Activated naive CD8-positive, alpha-beta T cell treated with anti-CD3 and anti-CD28 coated beads for 36 hours (primary cell): ENCODE results near the gene RBM25. TPM values are rescaled to one million over a fixed set of nuclear protein-coding genes. Genes with fewer than 3 reads are reported as not detected.
"Not testable (repeated sequence)": the region's sequence is repeated elsewhere in the genome, so short reads cannot be mapped to it uniquely, and the experiment has no call there.

Experiments used
- DNase-seq: peaks from one replicate; pipeline ENCODE4 v3.0.0; 2021
- H3K27ac Mint-ChIP-seq: one replicate; pipeline ENCODE4 v1.8.0; 2022; ENCODE audit warnings: mild to moderate bottlenecking, moderate library complexity, mixed read lengths
- H3K27me3 Mint-ChIP-seq: one replicate; pipeline ENCODE4 v1.8.0; 2022; ENCODE audit warnings: mild to moderate bottlenecking, mixed read lengths
- H3K36me3 Mint-ChIP-seq: one replicate; pipeline ENCODE4 v1.8.0; 2021; ENCODE audit warnings: mild to moderate bottlenecking, mixed read lengths
- H3K4me1 Mint-ChIP-seq: one replicate; pipeline ENCODE4 v1.8.0; 2021; ENCODE audit warnings: mixed read lengths
- H3K4me3 Mint-ChIP-seq: one replicate; pipeline ENCODE4 v1.8.0; 2022; ENCODE audit warnings: mild to moderate bottlenecking, moderate library complexity, mixed read lengths
- H3K9me3 Mint-ChIP-seq: one replicate; pipeline ENCODE4 v1.8.0; 2022; ENCODE audit warnings: mixed read lengths
- total RNA-seq, 2 experiments: library from RNA; stranded (reverse); gene quantifications; one replicate each; pipeline ENCODE4 v1.2.3, GENCODE V29; 2021

Gene RBM25
- total RNA-seq = 100 to 1,000 TPM; 102 to 108 TPM

- peak; percentile 95 for DNase-seq
- Mint-ChIP-seq H3K4me1 (peaks cover 28% of the 10 kb centered on the region), H3K27ac (no peak within 1 kb of the TSS), H3K9me3 (no peaks in the 10 kb centered on the region), H3K4me3 (no peak within 1 kb of the TSS), H3K36me3 (peaks cover 29% of the 10 kb centered on the region), H3K27me3 (no peaks in the 10 kb centered on the region)
Observed at GRCh38 chr14:73058224-73058921, at the start of gene RBM25. Gene RBM25 (plus strand): TSS chr14:73058534. CDS start chr14:73071642, 13,108 bp downstream.

DNA sequence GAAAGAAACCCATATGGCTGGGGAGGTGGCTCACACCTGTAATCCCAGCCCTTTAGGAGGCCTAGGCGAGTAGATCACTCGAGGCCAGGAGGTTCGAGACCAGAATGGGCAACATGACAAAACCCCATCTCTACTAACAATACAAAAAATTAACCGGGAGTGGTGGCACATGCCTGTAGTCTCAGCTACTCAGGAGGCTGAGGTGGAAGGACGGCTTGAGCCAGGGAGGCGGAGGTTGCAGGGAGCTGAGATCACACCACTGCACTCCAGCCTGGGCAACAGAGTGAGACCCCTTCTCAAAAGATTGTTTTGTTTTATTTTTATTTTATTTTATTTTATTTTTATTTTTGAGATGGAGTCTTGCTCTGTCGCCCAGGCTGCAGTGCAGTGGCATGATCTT is 47.1 kb upstream of the RBM25 start:
- not testable (repeated sequence) for H3K4me3 Mint-ChIP-seq
- H3K4me1 Mint-ChIP-seq = peaks cover 19% of the 10 kb centered on the region

DNA sequence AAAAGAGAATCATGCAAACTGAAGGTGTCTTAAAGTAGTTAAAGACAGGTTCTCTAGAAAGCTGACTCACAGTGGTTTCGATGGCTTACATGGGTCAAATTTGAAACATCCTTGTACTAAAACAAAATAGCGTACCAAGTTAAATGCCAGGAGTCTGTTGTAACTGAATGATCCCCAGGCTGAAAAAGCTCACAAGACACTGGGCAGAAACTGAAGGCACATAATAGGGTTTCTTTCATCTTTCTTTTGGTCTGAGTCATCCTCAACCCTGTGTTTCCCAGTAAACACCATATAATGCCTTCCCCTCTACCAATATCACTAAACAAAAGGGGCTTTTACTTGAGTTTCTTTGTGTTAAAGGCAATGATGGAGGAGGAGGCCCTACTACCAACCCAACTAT is 44.2 kb upstream of the RBM25 start:
- Mint-ChIP-seq H3K4me3 (no peak overlapping the region), H3K9me3 (no peaks in the 10 kb centered on the region), H3K27ac (no peak overlapping the region), H3K36me3 (peaks cover 21% of the 10 kb centered on the region), H3K27me3 (no peaks in the 10 kb centered on the region), H3K4me1 (peaks cover 21% of the 10 kb centered on the region)
- no peak for DNase-seq

More for the DNA sequence above, 47.1 kb upstream of the RBM25 start:
- not testable (repeated sequence) for H3K9me3 Mint-ChIP-seq, H3K27me3 Mint-ChIP-seq, DNase-seq, H3K27ac Mint-ChIP-seq
- H3K36me3 Mint-ChIP-seq = peaks cover 18% of the 10 kb centered on the region

- peaks cover 15% of the 10 kb centered on the region for H3K36me3 Mint-ChIP-seq
- H3K27me3 Mint-ChIP-seq, DNase-seq, H3K9me3 Mint-ChIP-seq, H3K4me3 Mint-ChIP-seq, H3K27ac Mint-ChIP-seq: not testable (repeated sequence)
- H3K4me1 Mint-ChIP-seq = peaks cover 21% of the 10 kb centered on the region
Observed at GRCh38 chr14:73015552-73015951, 42.8 kb upstream of the RBM25 start.

- H3K27me3 Mint-ChIP-seq, DNase-seq, H3K27ac Mint-ChIP-seq, H3K4me3 Mint-ChIP-seq, H3K9me3 Mint-ChIP-seq: not testable (repeated sequence)
- Mint-ChIP-seq H3K36me3 (peaks cover 15% of the 10 kb centered on the region), H3K4me1 (peaks cover 21% of the 10 kb centered on the region)
Observed at GRCh38 chr14:73016011-73016410, 42.3 kb upstream of the RBM25 start.

- Mint-ChIP-seq H3K9me3 (no peaks in the 10 kb centered on the region), H3K4me3 (no peak overlapping the region), H3K4me1 (peaks cover 22% of the 10 kb centered on the region), H3K36me3 (peaks cover 19% of the 10 kb centered on the region), H3K27me3 (no peaks in the 10 kb centered on the region), H3K27ac (no peak overlapping the region)
- DNase-seq = no peak
Observed at GRCh38 chr14:73022051-73022450, 36.3 kb upstream of the RBM25 start.

DNA sequence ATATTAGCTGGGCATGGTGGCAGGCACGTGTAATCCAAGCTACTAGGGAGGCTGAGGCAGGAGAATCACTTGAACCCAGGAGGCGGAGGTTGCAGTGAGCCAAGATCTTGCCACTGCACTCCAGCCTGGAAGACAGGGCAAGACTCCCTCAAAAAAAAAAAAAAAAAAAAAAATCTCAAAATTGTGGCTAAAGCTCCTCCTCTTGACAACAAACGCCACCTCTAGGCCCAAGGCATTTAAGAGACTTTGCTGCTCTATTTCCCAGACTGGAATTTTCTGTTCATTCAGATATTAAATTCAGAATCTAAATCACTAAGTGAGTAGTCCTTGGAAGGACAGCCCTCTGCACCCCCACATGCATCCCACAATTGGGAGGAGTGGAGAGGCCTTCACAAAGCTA is 32.8 kb upstream of the RBM25 start:
- peaks cover 2% of the 10 kb centered on the region for H3K9me3 Mint-ChIP-seq
- peaks cover 28% of the 10 kb centered on the region for H3K4me1 Mint-ChIP-seq
- DNase-seq = no peak
- H3K36me3 Mint-ChIP-seq = peaks cover 16% of the 10 kb centered on the region
- H3K27me3 Mint-ChIP-seq = no peaks in the 10 kb centered on the region
- H3K27ac Mint-ChIP-seq = no peak overlapping the region
- peak overlapping the region; percentile 96 for H3K4me3 Mint-ChIP-seq

- peaks cover 28% of the 10 kb centered on the region for H3K4me1 Mint-ChIP-seq
- H3K27ac Mint-ChIP-seq = peak overlapping the region; percentile 71
- no peaks in the 10 kb centered on the region for H3K27me3 Mint-ChIP-seq
- H3K36me3 Mint-ChIP-seq = peaks cover 16% of the 10 kb centered on the region
- H3K4me3 Mint-ChIP-seq = peak overlapping the region; percentile 96
- DNase-seq = no peak
- H3K9me3 Mint-ChIP-seq = peaks cover 2% of the 10 kb centered on the region
Observed at GRCh38 chr14:73026243-73026844, 32.0 kb upstream of the RBM25 start.

- Mint-ChIP-seq H3K27ac (peak within 1 kb of the TSS; percentile 73), H3K36me3 (peaks cover 12% of the 10 kb centered on the region), H3K27me3 (no peaks in the 10 kb centered on the region), H3K4me3 (peak within 1 kb of the TSS; percentile 98), H3K4me1 (peaks cover 22% of the 10 kb centered on the region), H3K9me3 (peaks cover 2% of the 10 kb centered on the region)
- peak; percentile 91 for DNase-seq
Observed at GRCh38 chr14:73026845-73027542, 31.3 kb upstream of the RBM25 start, which contains the start of gene ZFYVE1. Gene ZFYVE1 (minus strand): TSS chr14:73027106. CDS start chr14:73024508, 2,598 bp downstream.

DNA sequence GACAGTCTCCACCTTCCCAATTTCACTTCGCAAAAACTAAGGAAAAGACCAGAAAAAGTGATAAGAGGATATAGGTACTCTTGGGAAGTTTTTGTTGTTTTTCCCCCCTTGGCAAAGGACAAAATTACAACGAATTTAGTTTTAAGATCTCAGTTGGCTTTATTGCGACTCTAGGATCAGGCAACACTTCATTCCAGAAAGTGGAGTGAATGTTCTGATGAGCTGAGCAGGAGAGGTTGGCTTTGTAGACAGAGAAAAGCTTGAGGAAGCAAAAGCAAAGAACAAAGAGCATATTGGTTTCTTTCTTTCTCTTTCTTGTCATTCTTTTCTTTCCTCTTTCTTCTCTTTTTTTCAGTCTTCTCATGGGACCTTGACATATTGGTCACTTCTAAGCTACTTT is 30.8 kb upstream of the RBM25 start:
- H3K4me1 Mint-ChIP-seq = peaks cover 19% of the 10 kb centered on the region
- H3K9me3 Mint-ChIP-seq = peaks cover 2% of the 10 kb centered on the region
- H3K4me3 Mint-ChIP-seq = peak overlapping the region; percentile 98
- peaks cover 10% of the 10 kb centered on the region for H3K36me3 Mint-ChIP-seq
- H3K27ac Mint-ChIP-seq = peak overlapping the region; percentile 73
- no peak for DNase-seq
- H3K27me3 Mint-ChIP-seq = no peaks in the 10 kb centered on the region

DNA sequence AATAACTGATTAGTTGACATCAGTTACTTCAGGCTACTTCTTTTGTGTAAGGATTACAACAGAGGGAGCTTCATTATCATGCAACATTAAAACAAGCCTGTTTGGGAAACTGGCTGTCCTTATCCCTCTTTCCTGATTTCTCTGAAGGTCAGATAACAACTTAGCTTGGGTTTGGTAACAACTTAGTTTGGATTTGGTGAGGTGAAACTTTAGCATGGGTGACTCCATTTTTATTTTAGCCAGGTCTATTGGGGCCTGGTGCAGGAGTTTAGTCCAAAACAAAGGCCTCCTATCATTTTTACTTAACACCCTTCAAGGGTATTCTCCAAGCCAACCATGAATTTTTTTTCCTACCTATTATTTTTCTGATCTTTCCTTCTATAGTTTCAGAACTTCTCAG is 30.4 kb upstream of the RBM25 start:
- H3K27ac Mint-ChIP-seq = no peak overlapping the region
- H3K4me1 Mint-ChIP-seq = peaks cover 17% of the 10 kb centered on the region
- H3K36me3 Mint-ChIP-seq = peaks cover 7% of the 10 kb centered on the region
- H3K9me3 Mint-ChIP-seq = peaks cover 2% of the 10 kb centered on the region
- no peak for DNase-seq
- no peaks in the 10 kb centered on the region for H3K27me3 Mint-ChIP-seq
- H3K4me3 Mint-ChIP-seq = peak overlapping the region; percentile 98

- H3K4me1 Mint-ChIP-seq, H3K4me3 Mint-ChIP-seq, H3K27me3 Mint-ChIP-seq, H3K36me3 Mint-ChIP-seq, H3K9me3 Mint-ChIP-seq, H3K27ac Mint-ChIP-seq, DNase-seq: not testable (repeated sequence)
Observed at GRCh38 chr14:73036706-73037450, 21.5 kb upstream of the RBM25 start.

DNA sequence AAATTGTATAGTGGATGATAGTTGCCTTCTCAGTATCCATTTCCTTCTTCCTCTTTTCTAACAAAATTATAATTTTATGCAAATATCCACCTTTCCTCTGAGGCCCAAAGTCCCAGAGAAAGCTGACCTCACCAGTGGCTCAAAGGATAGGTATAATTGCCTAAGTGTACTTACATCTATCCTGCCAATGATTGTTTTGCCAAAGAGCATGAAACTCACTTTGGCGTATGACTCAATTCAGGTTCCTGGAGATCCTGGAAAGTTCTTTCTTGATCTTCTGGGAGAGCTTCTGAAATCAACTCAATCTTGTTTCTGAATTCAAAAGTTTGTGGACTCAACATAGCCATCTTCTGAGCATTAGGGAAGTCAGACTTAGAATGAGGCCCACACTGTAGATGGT is 10.5 kb upstream of the RBM25 start:
- H3K9me3 Mint-ChIP-seq = no peaks in the 10 kb centered on the region
- no peak for DNase-seq
- H3K27me3 Mint-ChIP-seq = no peaks in the 10 kb centered on the region
- H3K36me3 Mint-ChIP-seq = no peaks in the 10 kb centered on the region
- no peaks in the 10 kb centered on the region for H3K4me1 Mint-ChIP-seq
- no peak overlapping the region for H3K27ac Mint-ChIP-seq
- H3K4me3 Mint-ChIP-seq = no peak overlapping the region

- Mint-ChIP-seq H3K36me3 (no peaks in the 10 kb centered on the region), H3K27me3 (no peaks in the 10 kb centered on the region), H3K9me3 (no peaks in the 10 kb centered on the region), H3K4me1 (no peaks in the 10 kb centered on the region), H3K4me3 (no peak overlapping the region), H3K27ac (no peak overlapping the region)
- no peak for DNase-seq
Observed at GRCh38 chr14:73049428-73049827, 8.9 kb upstream of the RBM25 start.

GRCh38 chr14:73055251-73055650 is 3.1 kb upstream of the RBM25 start:
- peaks cover 11% of the 10 kb centered on the region for H3K36me3 Mint-ChIP-seq
- H3K4me1 Mint-ChIP-seq = peaks cover 8% of the 10 kb centered on the region
- H3K4me3 Mint-ChIP-seq = no peak overlapping the region
- DNase-seq = no peak
- H3K9me3 Mint-ChIP-seq = no peaks in the 10 kb centered on the region
- no peaks in the 10 kb centered on the region for H3K27me3 Mint-ChIP-seq
- H3K27ac Mint-ChIP-seq = no peak overlapping the region
